ENCODE measurements around the gene RNF14. TPM values are rescaled to one million over a fixed set of nuclear protein-coding genes. Genes with fewer than 3 reads are reported as not detected.

RNF14 gene
- total RNA-seq, 1 experiment from 2014 or later = 72.1 TPM

GRCh38 chr5:141960018-141960417 lies 8.9 kb upstream of the RNF14 start:
- ATAC-seq = no peak
- no peak for DNase-seq (ENCODE audit: low read depth, low spot score)
- H3K27me3 ChIP-seq (ENCODE audit: control insufficient read depth, insufficient read depth, low read length) = no peaks in the 10 kb centered on the region
- TF ChIP-seq TCF7L2 (IDR thresholded peaks at IDR 0.05; ENCODE audit: low read depth, low read length) = no peak
- TF ChIP-seq SIN3A (IDR thresholded peaks at IDR 0.05; ENCODE audit: borderline replicate concordance, insufficient read depth, low read depth, low read length) = no peak
- TF ChIP-seq, protein P1, sequence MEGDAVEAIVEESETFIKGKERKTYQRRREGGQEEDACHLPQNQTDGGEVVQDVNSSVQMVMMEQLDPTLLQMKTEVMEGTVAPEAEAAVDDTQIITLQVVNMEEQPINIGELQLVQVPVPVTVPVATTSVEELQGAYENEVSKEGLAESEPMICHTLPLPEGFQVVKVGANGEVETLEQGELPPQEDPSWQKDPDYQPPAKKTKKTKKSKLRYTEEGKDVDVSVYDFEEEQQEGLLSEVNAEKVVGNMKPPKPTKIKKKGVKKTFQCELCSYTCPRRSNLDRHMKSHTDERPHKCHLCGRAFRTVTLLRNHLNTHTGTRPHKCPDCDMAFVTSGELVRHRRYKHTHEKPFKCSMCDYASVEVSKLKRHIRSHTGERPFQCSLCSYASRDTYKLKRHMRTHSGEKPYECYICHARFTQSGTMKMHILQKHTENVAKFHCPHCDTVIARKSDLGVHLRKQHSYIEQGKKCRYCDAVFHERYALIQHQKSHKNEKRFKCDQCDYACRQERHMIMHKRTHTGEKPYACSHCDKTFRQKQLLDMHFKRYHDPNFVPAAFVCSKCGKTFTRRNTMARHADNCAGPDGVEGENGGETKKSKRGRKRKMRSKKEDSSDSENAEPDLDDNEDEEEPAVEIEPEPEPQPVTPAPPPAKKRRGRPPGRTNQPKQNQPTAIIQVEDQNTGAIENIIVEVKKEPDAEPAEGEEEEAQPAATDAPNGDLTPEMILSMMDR (IDR thresholded peaks at IDR 0.05) = no peak
- TF ChIP-seq POLR2AphosphoS5 (IDR thresholded peaks at IDR 0.05; ENCODE audit: low read depth, low read length) = no peak
- TF ChIP-seq, protein P2, sequence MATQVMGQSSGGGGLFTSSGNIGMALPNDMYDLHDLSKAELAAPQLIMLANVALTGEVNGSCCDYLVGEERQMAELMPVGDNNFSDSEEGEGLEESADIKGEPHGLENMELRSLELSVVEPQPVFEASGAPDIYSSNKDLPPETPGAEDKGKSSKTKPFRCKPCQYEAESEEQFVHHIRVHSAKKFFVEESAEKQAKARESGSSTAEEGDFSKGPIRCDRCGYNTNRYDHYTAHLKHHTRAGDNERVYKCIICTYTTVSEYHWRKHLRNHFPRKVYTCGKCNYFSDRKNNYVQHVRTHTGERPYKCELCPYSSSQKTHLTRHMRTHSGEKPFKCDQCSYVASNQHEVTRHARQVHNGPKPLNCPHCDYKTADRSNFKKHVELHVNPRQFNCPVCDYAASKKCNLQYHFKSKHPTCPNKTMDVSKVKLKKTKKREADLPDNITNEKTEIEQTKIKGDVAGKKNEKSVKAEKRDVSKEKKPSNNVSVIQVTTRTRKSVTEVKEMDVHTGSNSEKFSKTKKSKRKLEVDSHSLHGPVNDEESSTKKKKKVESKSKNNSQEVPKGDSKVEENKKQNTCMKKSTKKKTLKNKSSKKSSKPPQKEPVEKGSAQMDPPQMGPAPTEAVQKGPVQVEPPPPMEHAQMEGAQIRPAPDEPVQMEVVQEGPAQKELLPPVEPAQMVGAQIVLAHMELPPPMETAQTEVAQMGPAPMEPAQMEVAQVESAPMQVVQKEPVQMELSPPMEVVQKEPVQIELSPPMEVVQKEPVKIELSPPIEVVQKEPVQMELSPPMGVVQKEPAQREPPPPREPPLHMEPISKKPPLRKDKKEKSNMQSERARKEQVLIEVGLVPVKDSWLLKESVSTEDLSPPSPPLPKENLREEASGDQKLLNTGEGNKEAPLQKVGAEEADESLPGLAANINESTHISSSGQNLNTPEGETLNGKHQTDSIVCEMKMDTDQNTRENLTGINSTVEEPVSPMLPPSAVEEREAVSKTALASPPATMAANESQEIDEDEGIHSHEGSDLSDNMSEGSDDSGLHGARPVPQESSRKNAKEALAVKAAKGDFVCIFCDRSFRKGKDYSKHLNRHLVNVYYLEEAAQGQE (IDR thresholded peaks at IDR 0.05; ENCODE audit: insufficient read depth in 1 of 2, low read depth in 2 of 2, low read length in 1 of 2) = no peak
- H3K4me1 ChIP-seq (ENCODE audit: control insufficient read depth, insufficient read depth, low read length) = no peaks in the 10 kb centered on the region
- no peak overlapping the region for H3K4me3 ChIP-seq (ENCODE audit: low read depth in 2 of 2, low read length in 2 of 2)
- ChIA-PET CTCF (interaction anchor here (0.6 to 3.2 kb wide), 15 partner anchors 9 to 848 kb away, joined by 3 to 30 read pairs (median 6); partner anchors contain the start of gene RNF14), POLR2A (no interaction called here)
- no TSS peak for BruUV-seq (replicated peaks)
- no peak overlapping the region for H3K27ac ChIP-seq (ENCODE audit: low read length)
- no peaks in the 10 kb centered on the region for H3K9me3 ChIP-seq (ENCODE audit: control insufficient read depth, insufficient read depth, low read depth, low read length)
- intact Hi-C loops (cut with micrococcal nuclease; ENCODE audit: unreplicated experiment) (loop anchor here (1.0 to 10.0 kb wide), 4 partner anchors 71 to 295 kb away; no protein-coding TSS in a partner anchor), in situ Hi-C loops (cut with HindIII; ENCODE audit: low pct_unique_long_range_greater_than_20kb, low sequenced_read_pairs) (no loop called here)
- no peaks in the 10 kb centered on the region for H3K36me3 ChIP-seq (ENCODE audit: control insufficient read depth, insufficient read depth, low read length)

- H3K36me3 ChIP-seq (ENCODE audit: control insufficient read depth, insufficient read depth, low read length) = no peaks in the 10 kb centered on the region
- DNase-seq (ENCODE audit: low read depth, low spot score) = peak; percentile 64
- no peak overlapping the region for H3K27ac ChIP-seq (ENCODE audit: low read length)
- intact Hi-C loops (cut with micrococcal nuclease; ENCODE audit: unreplicated experiment) (loop anchor here (1.0 to 10.0 kb wide), 4 partner anchors 71 to 296 kb away; no protein-coding TSS in a partner anchor), in situ Hi-C loops (cut with HindIII; ENCODE audit: low pct_unique_long_range_greater_than_20kb, low sequenced_read_pairs) (no loop called here)
- H3K4me3 ChIP-seq (ENCODE audit: low read depth in 2 of 2, low read length in 2 of 2) = no peak overlapping the region
- no peaks in the 10 kb centered on the region for H3K4me1 ChIP-seq (ENCODE audit: control insufficient read depth, insufficient read depth, low read length)
- POLR2A ChIA-PET = no interaction called here
- no peaks in the 10 kb centered on the region for H3K27me3 ChIP-seq (ENCODE audit: control insufficient read depth, insufficient read depth, low read length)
- CTCF ChIA-PET = interaction anchor here (0.6 to 3.2 kb wide), 19 partner anchors 9 to 847 kb away, joined by 3 to 30 read pairs (median 5); partner anchors contain the start of genes DELE1 and RNF14
- no peaks in the 10 kb centered on the region for H3K9me3 ChIP-seq (ENCODE audit: control insufficient read depth, insufficient read depth, low read depth, low read length)
- no TSS peak for BruUV-seq (replicated peaks)
- no peak for TF ChIP-seq SIN3A (IDR thresholded peaks at IDR 0.05; ENCODE audit: borderline replicate concordance, insufficient read depth, low read depth, low read length)
- TF ChIP-seq, protein P1 (IDR thresholded peaks at IDR 0.05) = peak; percentile 87
- TF ChIP-seq, protein P2 (IDR thresholded peaks at IDR 0.05; ENCODE audit: insufficient read depth in 1 of 2, low read depth in 2 of 2, low read length in 1 of 2) = no peak
- ATAC-seq = peak; percentile 94
Measured at GRCh38 chr5:141960449-141961323, 8.2 kb upstream of the RNF14 start.
